GDM1 (cell line): ENCODE results near the gene PREX1.
"Not testable (repeated sequence)": the region's sequence is repeated elsewhere in the genome, so short reads cannot be mapped to it uniquely, and the experiment has no call there.

Experiments
- DNase-seq: peaks from one replicate; lab custom pipeline; 2025; lab: John Stamatoyannopoulos, UW

Gene PREX1

GRCh38 chr20:48601798-48602197 lies 226.0 kb downstream of the PREX1 start:
- no peak for DNase-seq

GRCh38 chr20:48600470-48600945 lies 227.3 kb downstream of the PREX1 start:
- no peak for DNase-seq

- no peak for DNase-seq
Observed at GRCh38 chr20:48599748-48600469, 227.9 kb downstream of the PREX1 start.

- DNase-seq, result no peak
Observed at GRCh38 chr20:48599106-48599747, 228.6 kb downstream of the PREX1 start.

GRCh38 chr20:48598303-48598941 lies 229.4 kb downstream of the PREX1 start:
- DNase-seq, result not testable (repeated sequence)

GRCh38 chr20:48597521-48598302 lies 230.1 kb downstream of the PREX1 start:
- no peak for DNase-seq

GRCh38 chr20:48596334-48596898 lies 231.4 kb downstream of the PREX1 start:
- DNase-seq, result no peak

- DNase-seq, result no peak
Observed at GRCh38 chr20:48595495-48596333, 232.1 kb downstream of the PREX1 start.

GRCh38 chr20:48594533-48594932 lies 233.3 kb downstream of the PREX1 start:
- DNase-seq, result no peak

- DNase-seq, result no peak
Observed at GRCh38 chr20:48592107-48592940, 235.5 kb downstream of the PREX1 start.

GRCh38 chr20:48586730-48587129 lies 241.1 kb downstream of the PREX1 start:
- DNase-seq, result no peak

- no peak for DNase-seq
Observed at GRCh38 chr20:48585061-48585870, 242.5 kb downstream of the PREX1 start.

GRCh38 chr20:48584391-48585060 lies 243.3 kb downstream of the PREX1 start:
- no peak for DNase-seq

GRCh38 chr20:48583801-48584200 lies 244.0 kb downstream of the PREX1 start:
- no peak for DNase-seq

- DNase-seq, result no peak
Observed at GRCh38 chr20:48583171-48583570, 244.6 kb downstream of the PREX1 start.

- no peak for DNase-seq
Observed at GRCh38 chr20:48582673-48582985, 245.2 kb downstream of the PREX1 start.

GRCh38 chr20:48581167-48581566 lies 246.6 kb downstream of the PREX1 start:
- DNase-seq, result no peak

GRCh38 chr20:48578397-48579098 lies 249.3 kb downstream of the PREX1 start:
- no peak for DNase-seq
